ENCODE measurements around the gene PAPPA2. TPM values are rescaled to one million over a fixed set of nuclear protein-coding genes. Genes with fewer than 3 reads are reported as not detected.

The PAPPA2 gene
- polyA plus RNA-seq, 12 donors: 0.16 to 24.5 (median 0.39) TPM; not detected in 2

- DNase-seq: no peak
Observed at GRCh38 chr1:176499671-176500070, 36.7 kb downstream of the PAPPA2 start.

GRCh38 chr1:176501599-176501998 is 38.6 kb downstream of the PAPPA2 start:
- DNase-seq: no peak

GRCh38 chr1:176504848-176505553 is 42.0 kb downstream of the PAPPA2 start:
- no peak for DNase-seq

- DNase-seq: no peak
Observed at GRCh38 chr1:176512966-176513365, 50.0 kb downstream of the PAPPA2 start.

GRCh38 chr1:176515310-176515709 is 52.3 kb downstream of the PAPPA2 start:
- no peak for DNase-seq

GRCh38 chr1:176517484-176517883 is 54.5 kb downstream of the PAPPA2 start:
- DNase-seq: no peak

- DNase-seq: no peak
Observed at GRCh38 chr1:176521211-176521610, 58.2 kb downstream of the PAPPA2 start.

GRCh38 chr1:176522310-176522845 is 59.4 kb downstream of the PAPPA2 start:
- no peak for DNase-seq

- DNase-seq: no peak
Observed at GRCh38 chr1:176529395-176530090, 66.6 kb downstream of the PAPPA2 start.

- DNase-seq: no peak
Observed at GRCh38 chr1:176531036-176531435, 68.1 kb downstream of the PAPPA2 start.

- DNase-seq: no peak
Observed at GRCh38 chr1:176531921-176532897, 69.2 kb downstream of the PAPPA2 start.

GRCh38 chr1:176533020-176533419 is 70.0 kb downstream of the PAPPA2 start:
- DNase-seq: no peak

- DNase-seq: no peak
Observed at GRCh38 chr1:176536588-176536987, 73.6 kb downstream of the PAPPA2 start.

- no peak for DNase-seq
Observed at GRCh38 chr1:176539018-176539417, 76.0 kb downstream of the PAPPA2 start.

GRCh38 chr1:176540428-176540827 is 77.5 kb downstream of the PAPPA2 start:
- DNase-seq: no peak

GRCh38 chr1:176541663-176542062 is 78.7 kb downstream of the PAPPA2 start:
- DNase-seq: no peak

- no peak for DNase-seq
Observed at GRCh38 chr1:176542352-176542751, 79.4 kb downstream of the PAPPA2 start.

- no peak for DNase-seq
Observed at GRCh38 chr1:176543360-176544129, 80.6 kb downstream of the PAPPA2 start.

- DNase-seq: no peak
Observed at GRCh38 chr1:176545034-176545639, 82.2 kb downstream of the PAPPA2 start.

- no peak for DNase-seq
Observed at GRCh38 chr1:176546825-176547224, 83.8 kb downstream of the PAPPA2 start.

- DNase-seq: no peak
Observed at GRCh38 chr1:176551146-176551545, 88.2 kb downstream of the PAPPA2 start.

All from muscle of arm (tissue), 12 donors.